NCI-H2081 treated with DMSO at 0.1 percent for 48 hours (cell line): ENCODE results near the gene NANOGP8.
"Not testable (repeated sequence)": the region's sequence is repeated elsewhere in the genome, so short reads cannot be mapped to it uniquely, and the experiment has no call there.

Source experiments
- DNase-seq: peaks from one replicate; lab custom pipeline; 2025; lab: John Stamatoyannopoulos, UW

Gene NANOGP8

GRCh38 chr15:35092846-35093245 lies 7.8 kb upstream of the NANOGP8 start:
- DNase-seq: no peak

DNA sequence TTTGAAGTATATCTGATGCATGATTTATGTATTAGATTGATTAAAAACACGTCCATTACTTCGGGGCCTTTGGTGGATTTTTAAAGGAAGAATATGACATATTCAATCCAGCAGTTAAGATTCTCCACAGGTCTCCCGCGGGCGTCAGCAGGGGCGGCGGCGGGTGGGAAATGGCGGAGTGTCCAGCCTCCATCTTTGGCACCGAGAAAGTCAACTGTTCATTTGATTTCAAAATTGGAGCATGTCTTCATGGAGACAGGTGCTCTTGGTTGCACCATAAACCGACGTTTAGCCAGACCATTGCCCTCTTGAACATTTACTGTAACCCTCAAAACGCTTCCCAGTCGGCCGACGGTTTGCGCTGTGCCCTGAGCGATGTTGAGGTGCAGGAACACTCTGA lies 7.2 kb upstream of the NANOGP8 start:
- DNase-seq: no peak

DNA sequence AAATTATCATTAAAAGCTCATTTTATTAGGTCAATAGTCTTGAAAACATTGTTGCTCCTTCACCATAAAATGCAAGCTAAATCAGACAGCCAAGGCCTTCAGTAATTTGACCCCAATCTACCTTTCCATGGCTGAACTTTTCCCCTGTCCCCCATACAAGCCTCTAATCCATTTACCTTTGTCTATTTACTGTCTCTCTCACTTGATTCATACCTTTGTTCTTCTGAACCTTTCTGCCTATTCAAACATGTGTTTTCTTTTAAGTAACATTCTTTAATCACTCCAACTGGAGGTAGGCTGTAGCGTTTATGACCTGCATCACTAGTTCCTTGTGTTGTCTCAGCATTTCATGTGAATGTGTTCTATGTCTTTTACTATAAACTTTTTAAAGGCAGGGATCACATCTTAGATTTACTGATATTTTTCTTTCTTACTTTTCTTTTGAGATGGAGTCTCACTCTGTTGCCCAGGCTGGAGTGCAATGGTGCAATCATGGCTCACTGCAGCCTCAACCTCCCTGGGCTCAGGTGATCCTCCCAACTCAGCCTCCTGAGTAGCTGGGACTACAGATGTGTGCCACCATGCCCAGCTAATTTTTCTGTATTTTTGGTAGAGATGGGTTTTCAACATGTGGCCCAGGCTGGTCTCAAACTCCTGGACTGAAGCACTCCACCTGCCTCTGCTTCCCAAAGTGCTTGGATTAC lies 5.2 kb upstream of the NANOGP8 start:
- no peak for DNase-seq

GRCh38 chr15:35089551-35089950 lies 4.5 kb upstream of the NANOGP8 start:
- no peak for DNase-seq

DNA sequence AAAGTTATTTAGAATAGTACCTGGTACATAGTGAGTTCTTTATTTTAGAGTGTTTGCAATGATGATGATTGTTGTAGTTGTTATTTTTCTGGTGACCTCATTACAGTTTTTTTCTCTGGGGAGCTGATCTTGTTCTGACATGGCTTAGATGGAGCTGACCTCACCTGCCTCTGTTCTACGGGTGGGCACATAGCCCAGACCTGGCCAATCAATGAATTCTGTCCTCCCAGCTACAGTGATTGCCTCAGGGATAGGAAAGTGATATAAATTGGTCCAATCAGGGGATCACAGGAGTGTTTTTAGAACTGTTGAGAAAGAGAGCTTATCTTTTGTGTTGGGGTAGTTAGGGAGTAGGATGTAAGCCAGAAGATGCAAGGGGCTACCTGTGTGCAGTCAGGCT lies 3.2 kb upstream of the NANOGP8 start:
- no peak for DNase-seq

DNA sequence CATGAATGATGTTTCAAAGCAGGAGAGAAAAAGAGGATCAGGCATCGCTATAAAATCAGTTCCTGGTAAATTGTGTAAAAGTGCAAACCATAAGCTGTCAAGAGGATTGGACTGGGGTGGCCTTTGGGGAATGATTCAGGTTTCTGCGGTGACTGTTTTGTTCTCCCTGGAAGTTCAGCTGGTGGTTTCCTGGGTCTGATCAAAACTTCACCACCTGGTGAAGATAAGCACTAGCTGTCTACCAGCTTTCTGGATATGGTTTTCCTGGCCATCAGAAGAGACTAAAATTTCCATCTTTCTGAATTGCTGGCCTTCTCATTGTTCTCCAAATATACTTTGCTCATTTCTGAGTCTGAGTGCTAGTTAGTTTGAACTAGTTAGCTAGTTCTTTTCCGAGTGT lies 2.7 kb upstream of the NANOGP8 start:
- no peak for DNase-seq

DNA sequence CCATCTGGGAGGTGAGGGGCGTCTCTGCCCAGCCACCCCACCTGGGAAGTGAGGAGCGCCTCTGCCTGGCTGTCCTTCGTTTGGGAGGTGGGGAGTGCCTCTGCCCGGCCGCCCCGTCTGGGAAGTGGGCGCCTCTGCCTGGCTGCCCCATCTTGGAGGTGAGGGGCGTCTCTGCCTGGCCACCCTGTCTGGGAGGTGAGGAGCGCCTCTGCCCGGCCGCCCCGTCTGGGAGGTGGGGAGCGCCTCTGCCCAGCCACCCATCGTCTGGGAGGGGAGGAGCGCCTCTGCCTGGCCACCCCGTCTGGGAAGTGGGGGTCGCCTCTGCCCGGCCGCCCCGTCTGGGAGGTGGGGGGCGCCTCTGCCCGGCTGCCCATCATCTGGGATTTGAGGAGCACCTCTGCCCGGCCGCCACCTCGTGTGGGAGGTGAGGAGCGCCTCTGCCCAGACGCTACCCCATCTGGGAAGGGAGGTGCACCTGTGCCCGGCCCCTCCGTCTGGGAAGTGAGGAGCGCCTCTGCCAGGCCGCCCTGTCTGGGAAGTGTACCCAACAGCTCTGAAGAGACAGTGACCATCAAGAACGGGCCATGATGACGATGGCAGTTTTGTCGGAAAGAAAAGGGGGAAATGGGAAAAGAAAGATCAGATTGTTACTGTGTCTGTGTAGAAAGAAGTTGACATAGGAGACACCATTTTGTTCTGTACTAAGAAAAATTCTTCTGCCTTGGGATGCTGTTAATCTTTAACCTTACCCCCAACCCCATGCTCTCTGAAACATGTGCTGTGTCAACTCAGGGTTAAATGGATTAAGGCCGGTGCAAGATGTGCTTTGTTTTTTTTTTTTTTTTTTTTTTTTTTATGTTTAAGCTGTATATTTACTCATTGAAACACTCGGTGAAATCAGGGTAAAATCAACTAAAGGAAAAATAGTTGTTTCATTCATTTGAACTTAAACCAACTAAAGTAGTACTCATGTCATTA lies 2.4 kb downstream of the NANOGP8 start:
- DNase-seq: not testable (repeated sequence)

DNA sequence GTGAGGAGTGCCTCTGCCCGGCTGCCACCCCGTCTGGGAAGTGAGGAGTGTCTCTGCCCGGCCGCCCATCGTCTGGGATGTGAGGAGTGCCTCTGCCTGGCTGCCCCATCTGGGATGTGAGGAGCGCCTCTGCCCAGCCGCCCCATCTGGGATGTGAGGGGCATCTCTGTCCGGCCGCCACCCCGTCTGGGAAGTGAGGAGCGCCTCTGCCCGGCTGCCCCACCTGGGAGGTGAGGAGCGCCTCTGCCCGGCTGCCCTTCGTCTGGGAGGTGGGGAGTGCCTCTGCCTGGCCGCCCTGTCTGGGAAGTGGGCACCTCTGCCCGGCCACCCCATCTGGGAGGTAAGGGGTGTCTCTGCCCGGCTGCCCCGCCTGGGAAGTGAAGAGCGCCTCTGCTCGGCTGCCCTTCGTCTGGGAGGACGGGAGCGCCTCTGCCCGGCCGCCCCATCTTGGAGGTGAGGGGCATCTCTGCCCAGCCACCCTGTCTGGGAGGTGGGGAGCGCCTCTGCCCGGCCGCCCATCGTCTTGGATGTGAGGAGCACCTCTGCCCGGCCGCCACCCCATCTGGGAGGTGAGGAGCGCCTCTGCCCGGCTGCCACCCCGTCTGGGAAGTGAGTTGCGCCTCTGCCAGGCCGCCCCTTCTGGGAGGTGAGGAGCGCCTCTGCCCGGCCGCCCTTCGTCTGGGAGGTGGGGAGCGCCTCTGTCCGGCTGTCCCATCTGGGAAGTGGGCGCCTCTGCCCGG lies 3.3 kb downstream of the NANOGP8 start:
- DNase-seq: not testable (repeated sequence)

GRCh38 chr15:35080226-35080625 lies 4.9 kb downstream of the NANOGP8 start:
- no peak for DNase-seq

GRCh38 chr15:35078221-35078915 lies 6.7 kb downstream of the NANOGP8 start:
- peak; percentile 26 for DNase-seq

GRCh38 chr15:35071106-35071505 lies 14.0 kb downstream of the NANOGP8 start:
- no peak for DNase-seq

DNA sequence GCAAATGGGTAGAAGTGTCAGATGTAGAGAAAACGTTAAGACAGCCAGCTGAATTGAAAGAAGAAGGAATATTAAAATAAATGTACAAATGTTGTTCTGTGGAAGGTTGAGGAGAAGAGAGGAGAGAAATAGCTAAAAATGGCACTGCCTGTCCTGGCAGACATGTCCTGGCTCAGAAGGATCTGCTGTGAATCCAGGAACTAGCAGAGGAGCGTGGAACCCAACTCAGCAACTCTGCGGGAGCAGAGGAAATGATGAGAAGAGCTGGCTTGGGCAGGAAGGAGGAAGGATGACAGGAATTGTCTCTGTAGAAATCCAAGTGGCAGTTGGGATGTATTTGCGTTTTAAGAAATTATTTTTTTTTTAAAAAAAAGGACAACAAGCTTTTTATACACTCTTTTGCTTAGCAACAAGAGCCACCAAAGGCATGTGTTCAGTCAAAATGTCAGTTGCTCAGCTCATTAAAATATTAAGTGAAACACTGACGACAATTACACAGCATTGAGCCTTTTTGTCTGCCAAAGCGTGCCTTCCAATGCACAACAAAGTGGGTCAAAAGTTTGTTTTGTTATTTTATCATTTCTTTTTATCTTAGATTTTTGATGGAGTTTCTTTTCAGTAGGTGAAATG lies 16.1 kb downstream of the NANOGP8 start:
- DNase-seq: no peak

DNA sequence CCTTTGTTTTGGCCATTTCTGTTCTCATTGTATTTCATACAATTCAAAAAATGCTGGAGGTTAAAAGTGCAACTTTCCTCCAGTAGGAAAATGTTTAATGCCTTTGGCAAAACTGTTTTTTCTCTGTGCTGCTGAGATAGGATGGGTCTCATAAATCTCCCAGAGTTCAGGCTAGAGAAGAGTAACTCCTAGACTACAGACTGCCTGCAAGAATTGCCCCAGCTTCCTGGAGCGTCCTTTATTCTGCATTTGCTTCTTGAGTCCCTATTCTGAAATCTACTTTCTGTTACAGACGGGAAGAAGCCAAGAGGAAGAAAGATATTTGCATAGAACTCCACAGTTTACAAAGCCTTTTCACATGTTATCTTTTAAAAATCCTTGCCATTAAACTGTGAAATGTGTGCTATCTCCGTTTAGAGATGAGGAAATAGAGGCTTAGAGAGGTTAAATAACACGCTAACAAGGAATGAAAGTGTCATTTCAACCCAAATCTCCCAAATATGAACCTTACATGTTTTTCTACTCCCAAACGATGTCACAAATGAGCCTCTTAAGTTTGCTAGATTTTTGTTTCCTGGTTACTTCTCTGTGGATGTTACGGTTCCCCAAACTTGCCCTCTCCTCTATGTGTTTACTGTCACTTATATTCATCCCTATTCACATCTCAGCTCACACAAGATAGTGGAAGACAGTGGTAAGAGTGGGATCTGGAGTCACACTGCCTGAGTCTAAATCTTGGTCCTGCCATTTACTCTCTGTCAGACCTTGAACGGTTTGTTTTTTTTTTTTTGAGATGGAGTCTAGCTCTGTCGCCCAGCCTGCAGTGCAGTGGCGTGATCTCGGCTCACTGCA lies 17.4 kb downstream of the NANOGP8 start:
- DNase-seq: no peak

GRCh38 chr15:35066094-35066493 lies 19.0 kb downstream of the NANOGP8 start:
- no peak for DNase-seq

GRCh38 chr15:35064576-35065190 lies 20.4 kb downstream of the NANOGP8 start:
- DNase-seq: no peak

GRCh38 chr15:35062738-35063099 lies 22.4 kb downstream of the NANOGP8 start:
- DNase-seq: no peak

DNA sequence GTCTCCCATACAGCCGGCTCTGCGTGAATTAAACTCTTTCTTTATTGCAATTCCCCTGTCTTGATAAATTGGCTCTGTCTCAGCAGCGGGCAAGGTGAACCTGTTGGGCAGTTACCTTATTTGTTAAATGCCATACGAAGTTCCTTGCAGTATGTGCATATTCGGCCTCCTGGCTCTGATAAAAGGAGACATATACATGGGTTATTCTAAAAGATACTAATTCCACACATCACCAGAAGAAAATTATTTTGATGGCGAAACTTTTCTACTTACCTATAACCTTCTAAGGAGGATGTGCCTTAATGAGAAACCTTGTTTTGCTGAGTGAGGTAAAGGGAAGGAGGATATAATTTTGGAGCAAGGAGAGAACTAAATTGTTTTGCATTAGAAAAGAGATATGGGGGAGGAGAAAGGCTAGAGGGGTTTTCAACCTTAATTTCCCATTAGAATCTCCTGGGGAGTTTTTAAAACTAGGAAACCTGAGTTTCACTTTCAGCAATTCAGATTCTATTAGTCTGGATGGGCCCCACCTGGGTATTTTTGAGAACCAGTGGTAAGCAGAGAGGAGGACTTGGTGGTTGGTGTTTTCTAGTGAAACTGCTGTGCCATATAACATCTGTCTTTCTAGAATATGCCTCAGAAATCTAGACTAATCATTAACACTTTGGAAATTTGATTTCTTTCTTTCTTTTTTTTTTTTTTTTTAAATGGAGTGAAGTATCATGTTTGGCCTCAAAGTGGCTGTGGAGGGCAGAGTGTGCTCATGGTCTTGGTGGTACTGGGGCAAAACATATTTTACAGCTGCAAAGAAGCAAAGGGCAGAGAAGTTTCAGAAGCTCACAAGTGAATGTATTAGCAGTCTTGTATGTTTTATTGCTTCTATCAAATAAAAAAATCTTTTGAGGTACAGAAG lies 23.0 kb downstream of the NANOGP8 start:
- DNase-seq: no peak

- no peak for DNase-seq
These were observed 23.8 kb downstream of the NANOGP8 start for GRCh38 chr15:35061161-35061824.
